OCI-LY1 (cell line): ENCODE data around the gene ST6GALNAC2.

Source experiments
- CTCF ChIP-seq: fragments of 200-600 bp; sonication (generic), shearing (Covaris generic); IDR thresholded peaks from 2 replicates; pipeline ENCODE4 v1.5.1; 2017; ENCODE audit warnings: mild to moderate bottlenecking, antibody characterized with exemption, low read length, moderate library complexity, mixed read lengths
- EZH2 ChIP-seq: fragments of 200-600 bp; sonication (generic), shearing (Covaris generic); IDR thresholded peaks from 2 replicates; pipeline ENCODE4 v1.8.0; 2017; ENCODE audit warnings: borderline replicate concordance, mixed run types, mild to moderate bottlenecking, antibody characterized with exemption, low read length, moderate library complexity, mixed read lengths

- TF ChIP-seq EZH2 = no peak
- no peak for TF ChIP-seq CTCF
Observed at GRCh38 chr17:76577876-76578275, 7.8 kb downstream of the ST6GALNAC2 start.
